HG03520 (cell line): Measurements from ENCODE around the gene NCOR1.
"Not testable (repeated sequence)": the region's sequence is repeated elsewhere in the genome, so short reads cannot be mapped to it uniquely, and the experiment has no call there.

Experiments used
- ATAC-seq: cut with Tn5 transposase; IDR thresholded peaks from one replicate; pipeline ENCODE4 v1.9.1; 2021; ENCODE audit warnings: mild to moderate bottlenecking, moderate library complexity; ENCODE audit not compliant: unreplicated experiment

Gene NCOR1

DNA sequence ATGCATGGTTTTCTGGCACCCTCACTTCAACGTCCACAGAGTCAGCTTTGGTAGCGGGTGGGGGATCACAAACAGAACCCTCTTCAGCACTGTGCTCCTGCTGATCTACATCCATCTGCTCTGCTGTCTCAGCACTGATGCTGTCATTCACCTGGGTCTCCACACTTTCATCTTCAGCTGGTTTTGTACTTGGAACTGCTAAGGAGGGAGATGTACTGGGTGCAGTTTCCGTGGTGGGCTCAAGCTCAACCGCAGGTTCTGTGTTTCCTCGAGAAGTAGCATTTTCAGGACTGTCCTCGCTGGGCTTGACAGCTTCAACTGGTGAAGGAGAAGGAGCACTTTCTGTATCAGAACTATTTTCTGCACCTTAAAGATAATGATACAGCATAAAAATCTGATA is 113.9 kb downstream of the NCOR1 start:
- ATAC-seq, result no peak

DNA sequence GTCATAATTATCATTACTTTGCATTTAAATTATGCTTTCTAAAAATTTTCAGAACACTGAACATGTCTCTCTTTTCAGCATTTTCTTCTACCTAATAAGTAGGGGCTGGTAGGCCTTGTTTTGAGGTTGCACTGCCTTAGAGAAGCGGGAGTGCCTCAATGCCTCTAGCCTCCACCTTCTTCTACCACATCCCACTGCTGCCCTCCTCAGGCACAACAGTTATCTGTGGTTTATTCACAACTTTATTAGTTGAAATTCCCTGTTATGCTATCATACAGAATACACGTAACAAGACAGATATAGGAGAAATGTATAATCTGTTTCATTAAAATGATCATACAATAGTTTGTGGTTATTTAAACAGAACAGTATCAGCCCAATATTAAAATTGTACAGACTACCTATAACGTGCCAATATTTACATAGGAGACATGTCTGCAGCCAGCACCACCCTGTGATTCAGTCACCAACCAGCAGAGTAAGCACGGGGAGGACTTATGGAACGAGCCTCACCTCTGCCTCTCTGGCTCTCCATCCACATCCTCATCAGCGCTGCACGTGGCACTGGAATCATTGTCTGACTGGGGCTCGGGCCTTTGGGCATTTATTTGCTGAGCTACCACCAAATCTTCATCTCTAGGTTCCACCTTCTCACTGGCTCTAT is 114.5 kb downstream of the NCOR1 start:
- ATAC-seq, result no peak

DNA sequence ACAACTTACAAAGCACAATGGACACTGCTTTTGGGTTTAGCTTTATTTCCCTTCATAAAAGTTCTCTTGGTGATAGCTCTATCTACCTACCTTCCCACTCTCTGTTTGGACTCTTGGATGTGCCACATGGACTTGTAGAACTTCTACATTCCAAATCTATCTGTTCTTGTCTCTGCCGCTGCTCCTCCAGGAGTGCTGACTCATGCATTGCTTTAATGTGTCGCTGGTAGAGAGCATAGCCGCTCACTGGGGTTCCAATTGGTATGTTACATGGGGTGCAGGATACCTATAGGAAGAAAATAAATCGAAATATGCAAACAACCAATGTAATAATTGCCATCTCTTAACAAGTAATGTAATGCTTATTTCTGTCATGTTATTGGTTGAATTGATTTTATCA is 123.6 kb downstream of the NCOR1 start:
- ATAC-seq, result no peak

DNA sequence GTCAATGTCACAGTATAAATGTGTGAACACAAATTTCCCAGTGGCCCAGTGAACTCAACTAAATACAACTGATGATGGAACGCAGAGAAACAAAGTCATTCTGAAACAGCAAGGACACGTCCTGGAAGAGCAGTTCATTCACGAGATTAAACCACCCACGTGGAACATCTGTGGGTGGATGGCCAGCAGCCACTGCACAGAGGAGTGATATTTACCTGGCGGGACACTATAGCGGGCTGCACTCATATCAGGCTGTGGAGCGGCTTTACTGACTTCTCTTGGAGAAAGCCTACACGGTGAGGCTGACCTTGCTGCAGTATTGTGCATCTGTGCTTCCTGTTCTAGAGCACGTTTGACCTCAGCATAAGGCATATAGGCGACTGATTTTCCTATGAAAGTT is 128.4 kb downstream of the NCOR1 start:
- ATAC-seq, result no peak

DNA sequence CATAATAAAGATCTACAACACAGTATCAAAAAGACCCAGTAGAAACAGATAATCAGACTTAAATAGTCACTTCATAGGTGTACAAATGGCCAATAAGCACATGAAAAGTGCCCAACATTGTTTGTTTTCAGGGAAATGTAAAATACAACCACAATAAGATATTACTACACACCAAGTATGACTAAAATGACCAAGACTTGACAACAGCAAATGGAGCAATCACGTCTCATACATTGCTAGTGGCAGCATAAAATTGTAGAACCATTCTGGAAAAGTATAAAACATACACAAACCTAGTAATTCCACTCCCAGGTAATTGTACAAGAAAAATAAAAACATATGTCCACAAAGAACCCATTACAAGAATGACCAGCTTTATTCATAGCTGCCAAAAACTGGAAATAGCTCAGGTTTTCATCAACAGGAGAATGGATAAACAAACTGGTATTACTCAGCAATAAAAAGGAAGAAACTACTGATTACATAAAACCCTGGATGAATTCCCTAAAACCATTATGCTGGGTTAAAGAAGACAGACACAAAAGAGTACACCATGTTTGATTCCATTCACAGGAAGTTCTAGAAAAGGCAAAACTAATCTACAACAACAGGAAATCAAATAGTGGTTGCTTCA is 130.2 kb downstream of the NCOR1 start:
- no peak for ATAC-seq

DNA sequence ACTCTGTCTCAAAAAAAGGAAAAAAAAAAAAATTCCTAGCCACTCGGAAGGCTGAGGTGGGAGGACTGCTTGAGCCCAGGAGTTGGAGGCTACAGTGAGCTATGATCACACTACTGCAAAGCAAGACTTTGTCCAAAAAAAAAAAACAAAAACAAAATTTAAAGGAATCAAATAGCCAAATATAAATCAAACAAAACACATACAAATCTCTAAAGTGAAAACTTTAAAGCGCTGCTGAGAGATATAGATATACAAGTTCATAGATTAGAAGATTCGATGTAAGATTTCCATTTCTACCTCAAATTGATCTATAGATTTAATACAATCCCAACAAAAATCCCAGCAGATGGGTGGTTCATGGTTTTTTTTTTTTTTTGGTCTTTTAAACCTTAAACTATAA is 132.1 kb downstream of the NCOR1 start:
- ATAC-seq, result no peak

DNA sequence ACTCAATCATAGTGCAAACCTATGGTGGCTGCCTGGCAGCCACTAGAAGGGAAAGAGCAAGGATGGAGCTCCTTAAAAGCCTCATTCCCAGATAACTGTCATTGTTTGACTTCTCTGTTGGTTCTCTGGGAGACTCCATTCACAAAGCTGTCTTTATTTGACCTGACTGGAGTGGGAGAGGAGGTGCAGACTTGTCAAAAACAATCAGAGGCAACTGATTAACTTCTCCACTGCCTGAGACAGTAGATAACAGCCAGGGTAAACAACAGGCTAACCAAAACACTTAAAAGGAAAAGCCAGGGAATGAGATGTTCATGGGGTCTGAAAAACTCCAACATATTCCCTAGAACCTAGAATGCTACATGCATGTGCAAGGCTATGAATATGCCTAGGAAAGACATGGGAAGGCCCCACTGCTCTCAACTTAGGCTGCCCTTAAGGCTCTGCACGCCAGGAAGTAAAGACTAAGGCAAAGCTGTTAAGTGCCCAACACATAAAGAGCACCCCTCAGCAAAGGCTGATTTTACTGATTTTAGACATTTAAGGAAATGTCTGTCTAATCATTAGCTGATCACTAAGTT is 133.7 kb downstream of the NCOR1 start:
- no peak for ATAC-seq

DNA sequence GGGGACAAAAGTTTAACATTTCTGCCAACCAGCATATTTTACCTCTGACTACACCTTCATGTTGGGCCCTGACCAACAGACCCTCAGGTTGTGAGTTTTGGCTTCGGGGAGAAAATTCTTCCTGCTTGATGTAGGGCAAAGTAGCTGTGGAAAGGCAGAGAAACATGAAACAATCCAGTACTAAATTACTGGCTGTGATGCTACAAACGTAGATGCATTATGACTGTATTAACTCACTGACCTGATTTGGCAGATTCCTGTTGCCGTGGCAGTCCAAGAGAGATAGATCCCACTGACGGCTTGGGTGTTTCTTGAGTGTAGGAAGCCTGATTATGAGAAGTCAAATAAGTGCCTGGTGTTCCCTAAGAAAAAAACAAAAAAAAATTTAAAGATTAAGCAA is 135.0 kb downstream of the NCOR1 start:
- ATAC-seq, result no peak

DNA sequence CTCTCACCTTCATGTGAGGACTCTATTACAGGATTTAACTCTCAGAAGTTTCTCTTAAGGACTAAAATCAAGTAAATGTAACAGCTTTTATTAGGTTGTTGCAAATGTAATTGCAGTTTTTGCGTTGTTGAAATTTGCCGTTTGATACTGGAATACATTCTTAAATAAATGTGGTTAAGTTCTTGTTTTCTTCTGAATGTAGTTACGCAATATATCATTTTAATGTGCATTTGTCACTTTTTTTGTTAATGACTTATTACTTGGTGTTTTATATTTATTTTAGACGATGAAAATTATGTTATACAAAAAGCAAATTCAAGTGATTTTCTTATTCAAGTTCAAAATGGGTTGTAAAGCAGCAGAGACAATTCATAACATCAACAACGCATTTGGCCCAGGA is 139.4 kb downstream of the NCOR1 start:
- ATAC-seq, result no peak

DNA sequence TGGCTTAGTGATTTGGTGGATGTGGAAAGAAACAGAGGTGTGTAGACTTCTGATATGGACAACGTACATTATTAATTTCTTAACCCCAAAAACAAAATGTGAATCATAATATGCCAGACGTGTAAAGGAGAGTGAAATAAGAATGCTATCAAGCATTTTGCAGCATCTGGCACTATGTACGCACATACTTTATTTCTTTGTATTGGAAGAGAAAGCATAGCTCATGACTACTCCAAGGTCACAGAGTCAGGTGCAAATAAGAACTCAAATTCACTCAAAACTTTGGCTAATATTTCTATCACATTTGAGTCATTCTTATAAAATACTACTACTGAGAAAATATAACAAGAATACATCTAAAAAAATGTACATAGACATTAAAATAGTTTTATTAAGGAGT is 140.9 kb downstream of the NCOR1 start:
- no peak for ATAC-seq

DNA sequence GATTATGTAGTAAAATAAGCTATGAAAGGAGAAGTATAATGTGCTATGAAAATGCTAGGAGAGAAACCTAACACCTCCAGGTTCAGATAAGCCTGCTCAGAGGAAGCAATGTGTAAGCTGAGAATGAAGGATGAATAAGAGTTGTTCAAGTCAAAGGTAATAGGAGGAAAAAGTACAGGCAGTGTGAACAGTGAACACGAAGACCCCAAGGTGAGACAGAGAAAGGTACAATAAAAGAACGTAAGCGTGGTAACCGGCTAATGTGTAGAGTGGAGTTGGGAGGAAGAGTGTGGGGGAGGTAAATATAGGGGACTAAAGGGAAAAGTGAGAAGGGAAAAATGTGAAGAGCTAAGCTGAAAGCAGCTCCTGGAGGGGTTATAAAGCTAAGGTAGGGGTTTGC is 141.5 kb downstream of the NCOR1 start:
- ATAC-seq, result no peak

DNA sequence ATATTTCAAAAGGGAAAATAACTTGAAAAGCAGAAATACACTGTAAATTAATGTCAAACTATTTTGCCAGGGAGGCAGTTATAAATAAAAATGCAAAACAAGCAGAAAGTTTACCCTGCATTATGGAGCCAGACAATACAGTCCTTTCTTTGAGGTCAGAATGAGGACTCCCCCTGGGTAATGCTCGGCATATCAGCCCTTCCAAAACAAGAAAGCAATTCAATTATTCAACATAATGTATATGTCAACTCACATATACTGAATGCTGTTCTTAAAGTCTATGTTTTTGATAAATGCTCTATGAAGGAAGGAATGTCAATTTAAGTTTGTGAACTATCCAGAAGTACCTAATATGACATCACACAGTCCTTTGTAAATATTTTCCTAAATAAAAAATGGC is 143.3 kb downstream of the NCOR1 start:
- no peak for ATAC-seq

DNA sequence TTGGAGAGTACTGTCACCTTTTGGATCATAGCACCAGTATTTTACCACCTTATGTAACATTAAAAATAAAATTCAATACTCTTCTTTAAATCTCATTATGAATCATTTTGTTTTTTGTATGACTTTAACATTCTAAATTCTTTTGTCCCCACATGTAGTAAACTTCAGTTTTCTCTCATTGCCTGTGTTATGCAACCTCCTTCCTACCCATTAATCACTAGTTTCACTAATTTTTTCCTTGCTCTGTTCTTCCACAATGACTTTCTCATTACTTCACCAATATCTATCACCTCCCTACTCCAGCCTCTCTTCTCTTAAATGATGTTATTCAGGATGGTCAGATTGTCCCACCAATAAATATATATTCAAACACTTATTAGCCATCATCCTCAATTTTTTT is 147.0 kb downstream of the NCOR1 start:
- no peak for ATAC-seq

DNA sequence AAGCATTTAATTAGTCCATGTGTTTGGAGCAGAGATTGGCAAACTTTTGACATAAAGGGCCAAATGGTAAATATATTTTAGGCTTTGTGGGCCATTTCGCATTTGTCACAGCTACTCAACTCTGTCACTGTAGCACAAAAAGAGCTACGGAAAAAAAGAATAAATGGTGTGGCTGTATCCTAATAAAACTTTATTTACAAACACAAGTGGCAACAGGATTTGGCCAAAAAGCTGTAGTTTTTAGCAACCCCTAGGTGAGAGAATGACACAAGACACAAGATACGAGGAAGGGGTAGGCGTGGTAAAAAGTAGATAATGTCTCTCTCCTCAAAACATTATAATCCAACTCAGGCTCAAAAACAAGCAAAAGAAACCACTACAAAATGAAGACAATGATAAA is 149.2 kb downstream of the NCOR1 start:
- no peak for ATAC-seq

DNA sequence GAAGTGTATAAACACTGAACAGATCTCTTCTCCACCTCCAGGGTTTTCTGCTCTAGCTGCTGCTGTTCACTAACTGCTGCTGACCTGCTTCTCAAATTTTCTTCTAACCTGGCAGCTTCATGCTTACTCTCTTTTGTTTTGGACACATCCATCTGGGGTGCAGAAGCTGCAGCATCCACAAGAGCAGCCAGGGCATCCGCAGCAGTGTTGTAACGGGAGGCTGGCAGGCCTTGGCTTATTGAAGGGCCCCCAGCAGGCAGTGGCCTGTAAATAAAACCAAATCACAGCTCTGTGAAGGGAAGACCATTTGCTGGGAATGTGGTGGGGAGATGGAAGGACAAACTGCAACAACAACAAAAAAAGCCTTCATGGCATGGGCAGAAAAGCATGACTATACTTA is 153.7 kb downstream of the NCOR1 start:
- no peak for ATAC-seq

DNA sequence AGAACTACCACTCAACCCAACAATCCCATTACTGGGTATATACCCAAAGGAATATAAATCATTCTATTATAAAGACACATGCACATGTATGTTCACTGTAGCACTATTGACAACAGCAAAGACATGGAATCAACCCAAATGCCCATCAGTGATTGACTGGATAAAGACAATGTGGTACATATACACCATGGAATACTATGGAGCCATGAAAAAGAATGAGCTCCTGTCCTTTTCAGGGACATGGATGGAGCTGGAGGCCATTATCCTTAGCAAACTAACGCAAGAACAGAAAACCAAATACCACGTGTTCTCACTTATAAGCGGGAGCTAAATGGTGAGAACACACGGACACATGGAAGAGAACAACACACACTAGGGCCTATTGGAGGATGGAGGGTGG is 160.2 kb downstream of the NCOR1 start:
- ATAC-seq, result not testable (repeated sequence)

DNA sequence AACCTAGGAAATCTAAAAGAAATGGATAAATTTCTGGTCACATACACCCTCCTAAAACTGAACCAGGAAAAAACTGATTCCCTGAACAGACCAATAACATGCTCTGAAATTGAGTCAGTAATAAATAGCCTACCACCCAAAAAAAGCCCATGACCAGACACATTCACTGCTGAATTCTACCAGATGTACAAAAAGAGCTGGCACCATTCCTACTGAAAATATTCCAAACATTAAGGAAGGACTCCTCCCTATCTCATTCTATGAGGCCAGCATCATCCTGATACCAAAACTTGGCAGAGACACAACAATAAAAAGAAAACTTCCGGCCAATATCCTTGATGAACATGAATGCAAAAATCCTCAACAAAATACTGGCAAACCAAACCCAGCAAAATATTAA is 162.8 kb downstream of the NCOR1 start:
- ATAC-seq, result no peak

DNA sequence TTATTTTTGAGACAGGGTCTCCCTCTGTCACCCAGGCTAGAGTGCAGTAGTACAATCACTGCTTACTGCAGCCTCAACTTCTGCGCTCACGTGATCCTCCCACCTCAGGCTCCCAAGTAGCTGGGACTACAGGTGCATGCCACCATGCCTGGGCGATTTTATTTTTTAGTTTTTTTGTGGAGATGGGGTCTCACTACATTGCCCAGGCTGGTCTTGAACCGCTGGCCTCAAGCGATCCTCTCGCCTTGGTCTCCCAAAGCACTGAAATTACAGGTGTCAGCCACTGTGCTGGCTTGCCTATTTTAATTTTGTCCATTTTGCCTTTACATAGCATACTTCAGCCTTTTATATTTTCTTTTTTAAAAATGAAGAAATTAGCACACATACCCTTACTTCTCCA is 164.5 kb downstream of the NCOR1 start:
- no peak for ATAC-seq

DNA sequence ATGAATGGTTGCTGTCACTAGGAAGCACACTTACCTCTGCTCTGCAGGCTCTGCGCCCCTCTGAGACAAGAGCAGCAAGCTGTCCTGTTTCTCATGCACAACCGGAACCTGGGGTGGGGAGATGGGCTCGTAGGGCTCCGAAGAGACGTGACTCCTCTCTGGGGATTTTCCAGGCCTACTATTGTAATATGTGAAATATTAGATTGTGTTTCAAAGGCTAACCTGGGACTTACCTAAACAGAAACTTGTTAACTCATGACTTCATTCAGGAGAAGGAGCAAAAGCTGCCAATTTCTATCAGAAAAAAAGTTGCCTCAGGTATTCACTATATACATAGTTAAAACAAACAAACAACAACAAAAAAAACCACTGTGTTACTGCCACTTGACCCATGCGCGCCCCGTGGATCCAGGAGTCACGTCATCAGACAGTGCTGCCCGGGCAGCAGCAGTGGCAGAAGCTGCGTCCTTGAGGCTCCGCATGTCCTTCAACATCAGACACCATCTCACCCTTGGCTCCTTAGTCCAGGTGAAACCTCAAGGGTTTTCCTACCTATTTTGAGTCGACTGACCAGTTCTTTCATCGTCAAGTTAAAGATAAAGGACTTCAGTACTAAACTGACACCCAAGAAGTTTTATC is 166.4 kb downstream of the NCOR1 start:
- no peak for ATAC-seq

DNA sequence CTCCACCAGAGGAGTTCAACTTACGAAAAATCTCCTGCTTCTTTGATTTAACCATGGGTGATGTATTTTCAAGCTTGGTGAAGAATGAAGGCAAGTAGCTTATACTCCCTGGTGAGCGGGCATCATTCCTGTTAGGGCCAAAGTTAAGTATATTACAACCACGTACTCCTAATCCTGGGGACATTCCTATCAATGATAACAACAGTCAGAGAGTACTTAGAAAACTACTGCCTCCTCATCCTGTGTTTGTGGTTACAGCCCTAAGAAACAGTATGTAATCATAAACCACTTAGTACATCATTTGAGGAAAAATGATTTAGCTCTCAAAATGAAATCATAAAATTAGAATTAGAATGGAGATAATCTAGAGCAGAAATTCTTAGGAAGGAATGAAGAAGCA is 168.4 kb downstream of the NCOR1 start:
- no peak for ATAC-seq

DNA sequence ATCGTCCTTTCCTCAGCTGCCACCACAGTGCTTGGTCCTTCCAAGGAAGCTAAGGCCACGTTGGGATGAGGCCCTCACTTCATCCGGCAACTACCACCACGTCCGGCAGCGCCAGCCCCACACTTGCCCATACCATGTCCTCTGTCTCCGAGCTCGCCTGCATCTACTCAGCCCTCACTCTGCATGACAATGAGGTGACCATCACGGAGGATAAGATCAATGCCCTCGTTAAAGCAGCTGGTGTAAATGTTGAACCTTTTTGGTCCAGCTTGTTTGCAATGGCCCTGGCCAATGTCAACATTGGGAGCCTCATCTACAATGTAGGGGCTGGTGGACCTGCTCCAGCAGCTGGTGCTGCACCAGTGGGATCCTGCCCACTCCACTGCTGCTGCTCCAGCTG is 170.8 kb downstream of the NCOR1 start:
- no peak for ATAC-seq

DNA sequence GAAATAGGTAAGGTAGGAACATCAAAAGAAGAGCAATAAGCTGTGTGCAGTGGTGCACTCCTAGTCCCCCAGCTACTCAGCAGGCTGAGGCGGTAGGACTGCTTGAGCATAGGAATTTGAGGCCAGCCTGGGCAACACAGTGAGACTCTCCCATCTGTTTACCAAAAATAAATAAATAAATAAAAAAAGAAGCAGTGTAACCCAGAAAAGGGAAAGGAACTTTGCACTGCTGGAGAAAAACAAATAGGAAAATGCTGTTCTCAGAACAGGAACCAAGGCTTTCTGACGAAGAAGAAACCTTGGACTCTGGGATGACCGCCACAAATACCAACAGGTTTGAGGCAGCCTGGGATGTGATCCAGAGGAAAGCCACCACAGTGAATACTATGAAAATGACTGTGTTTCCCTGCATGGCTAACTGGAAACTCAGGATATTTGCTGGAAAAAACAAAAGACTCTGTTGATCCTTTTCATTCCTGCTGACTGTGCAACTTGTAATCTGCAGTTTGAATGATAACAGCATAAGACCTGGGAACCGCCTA is 174.6 kb downstream of the NCOR1 start:
- ATAC-seq, result no peak
